Measurements from ENCODE around the gene ATP5ME.

Gene ATP5ME

GRCh38 chr4:634599-634985 lies 39.5 kb downstream of the ATP5ME start:
- DNase-seq (ENCODE audit: low spot score), result no peak

DNA sequence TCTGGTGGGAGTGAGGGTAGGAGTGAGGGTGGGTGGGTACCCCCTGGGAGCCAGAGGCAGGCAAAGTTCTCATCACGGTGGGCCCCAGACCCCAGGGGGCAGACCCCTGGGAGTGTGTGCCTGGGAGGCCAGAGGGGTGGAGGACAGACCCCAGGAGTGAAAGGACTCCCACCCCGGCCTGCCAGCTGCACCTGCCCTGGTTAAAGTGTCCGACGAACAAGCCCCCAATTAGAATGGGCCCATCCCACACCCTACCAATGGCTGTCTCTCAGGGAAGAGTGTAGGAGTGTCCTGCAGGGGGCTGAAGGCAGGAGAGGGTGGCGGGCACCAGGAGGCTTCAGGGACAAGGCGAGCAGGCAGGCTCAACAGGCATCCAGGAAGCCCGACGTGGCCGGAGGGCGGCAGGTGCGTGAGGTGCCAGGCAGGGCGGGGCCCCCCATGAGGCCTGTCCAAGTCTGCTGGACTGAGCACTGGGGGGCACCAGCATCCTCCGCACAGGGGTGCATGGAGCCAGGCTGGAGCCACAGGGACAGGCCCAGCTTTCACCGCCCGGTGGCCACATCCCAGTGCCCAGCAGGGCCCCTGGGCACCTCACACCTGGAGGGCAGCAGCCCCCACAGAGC lies 40.0 kb downstream of the ATP5ME start:
- no peak for DNase-seq (ENCODE audit: low spot score)

GRCh38 chr4:633406-633805 lies 40.7 kb downstream of the ATP5ME start:
- no peak for DNase-seq (ENCODE audit: low spot score)

GRCh38 chr4:632926-633325 lies 41.1 kb downstream of the ATP5ME start:
- DNase-seq (ENCODE audit: low spot score), result no peak

DNA sequence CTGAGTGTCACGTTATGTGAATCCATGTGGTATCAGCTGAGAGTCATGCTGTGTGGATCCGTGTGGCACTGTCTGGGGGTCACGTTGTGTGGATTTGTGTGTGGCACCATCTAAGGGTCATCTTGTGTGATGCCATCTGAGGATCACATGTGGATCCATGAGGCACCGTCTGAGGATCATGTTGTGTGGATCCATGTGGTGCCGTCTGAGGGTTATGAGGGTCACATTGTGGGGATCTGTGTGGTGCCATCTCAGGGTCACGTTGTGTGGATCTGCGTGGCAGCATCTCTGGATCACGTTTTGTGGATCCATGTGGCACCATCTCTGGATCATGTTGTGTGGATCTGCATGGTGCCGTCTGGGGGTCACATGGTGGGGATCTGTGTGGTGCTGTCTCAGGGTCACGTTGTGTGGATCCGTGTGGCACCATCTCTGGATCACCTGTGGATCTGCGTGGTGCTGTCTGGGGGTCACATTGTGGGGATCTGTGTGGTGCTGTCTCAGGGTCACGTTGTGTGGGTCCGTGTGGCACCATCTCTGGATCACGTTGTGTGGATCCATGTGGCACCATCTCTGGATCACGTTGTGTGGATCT lies 41.8 kb downstream of the ATP5ME start:
- no peak for DNase-seq (ENCODE audit: low spot score)

DNA sequence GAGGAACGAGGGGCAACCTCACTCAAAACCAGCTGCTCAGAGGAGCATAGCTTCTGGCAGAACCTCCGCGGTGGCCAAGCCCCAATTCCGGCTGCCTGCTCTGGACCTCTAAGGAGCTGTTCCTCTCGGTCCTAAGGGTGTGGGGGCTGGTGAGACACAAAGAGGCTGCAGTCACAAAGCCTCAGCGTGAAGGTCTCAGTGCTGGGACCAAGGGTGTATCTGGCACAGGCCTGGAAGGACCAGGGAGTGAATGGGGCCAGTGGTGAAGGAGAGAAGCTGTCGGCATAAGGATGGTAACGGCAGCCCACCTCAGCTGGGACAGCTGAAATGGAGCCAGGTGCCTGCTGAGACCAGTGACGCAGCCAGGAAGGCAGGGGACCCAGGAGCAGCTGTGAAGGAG lies 43.4 kb downstream of the ATP5ME start:
- no peak for DNase-seq (ENCODE audit: low spot score)

- DNase-seq (ENCODE audit: low spot score), result no peak
Observed at GRCh38 chr4:629915-630641, 44.0 kb downstream of the ATP5ME start.

DNA sequence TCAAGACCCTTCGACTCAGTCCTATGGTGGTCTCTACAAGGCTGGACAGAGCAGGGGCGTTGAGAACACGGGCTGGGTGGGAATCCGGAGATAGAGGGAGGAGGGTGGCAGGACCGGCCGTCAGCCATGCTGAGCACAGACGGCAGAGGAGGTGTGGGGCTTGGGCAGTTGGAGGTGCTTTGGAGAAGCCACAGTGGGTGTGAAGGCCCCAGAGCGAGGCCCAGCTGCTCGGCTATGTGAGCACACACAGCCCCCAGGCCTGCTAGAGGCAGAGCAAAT lies 44.5 kb downstream of the ATP5ME start:
- DNase-seq (ENCODE audit: low spot score), result no peak

GRCh38 chr4:628821-629635 lies 45.0 kb downstream of the ATP5ME start:
- DNase-seq (ENCODE audit: low spot score), result no peak

DNA sequence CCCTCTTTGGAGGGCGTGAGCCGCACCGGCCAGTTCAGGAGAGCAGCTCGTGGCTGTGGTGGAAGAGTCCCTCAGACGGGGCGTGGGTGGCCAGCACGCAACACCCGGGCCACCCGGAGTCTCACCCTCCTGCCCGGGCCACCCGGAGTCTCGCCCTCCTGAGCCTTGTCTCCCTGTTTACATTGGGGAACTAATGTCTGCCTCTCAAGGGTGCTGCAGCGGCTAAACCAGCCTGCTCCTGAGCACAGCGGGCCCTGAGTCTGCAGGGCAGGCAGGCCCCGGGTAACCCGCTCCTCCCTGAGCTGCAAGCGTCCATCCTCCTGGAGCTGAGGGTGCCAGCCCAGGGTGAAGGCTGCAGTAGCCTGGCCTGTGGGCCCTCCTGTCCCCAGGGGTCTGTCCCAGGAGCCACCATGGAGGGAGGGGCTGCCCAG lies 45.8 kb downstream of the ATP5ME start:
- DNase-seq (ENCODE audit: low spot score), result no peak

DNA sequence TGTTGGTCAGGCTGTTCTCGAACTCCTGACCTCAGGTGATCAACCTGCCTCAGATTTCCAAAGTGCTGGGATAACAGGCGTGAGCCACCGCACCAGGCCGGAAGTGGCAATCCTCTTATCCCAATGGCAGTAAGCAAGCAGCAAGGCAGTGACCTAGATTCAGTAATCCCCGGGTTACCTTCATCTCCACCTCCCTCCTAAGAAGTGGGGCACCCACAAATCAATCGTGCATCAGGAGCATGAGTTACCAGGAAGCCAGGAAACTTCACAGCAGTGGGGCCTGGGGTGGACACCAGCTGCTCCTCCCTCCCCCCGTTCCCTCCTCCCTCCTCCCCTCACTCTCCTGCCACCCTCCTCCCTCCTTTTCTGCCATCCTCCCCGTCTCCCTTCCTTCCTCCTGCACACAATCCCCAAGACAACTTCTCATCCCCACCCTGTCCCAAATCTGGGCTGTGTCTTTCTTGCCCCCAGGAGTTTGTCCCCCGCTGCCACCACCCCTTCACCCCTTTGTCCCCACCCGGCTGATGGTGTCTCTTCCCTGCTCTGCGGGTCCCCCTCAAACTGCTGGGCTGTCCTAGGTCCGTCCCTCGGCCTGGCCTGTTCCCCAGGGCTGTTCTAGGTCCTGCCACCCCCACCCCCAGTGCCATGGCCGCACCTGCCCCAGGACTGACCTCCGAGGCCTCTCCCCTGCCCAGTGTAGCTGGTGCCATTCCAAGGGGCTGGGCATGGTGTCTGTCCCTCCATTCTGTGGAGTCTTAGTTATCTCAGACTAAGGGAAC lies 46.5 kb downstream of the ATP5ME start:
- no peak for DNase-seq (ENCODE audit: low spot score)

GRCh38 chr4:626201-627091 lies 47.6 kb downstream of the ATP5ME start:
- DNase-seq (ENCODE audit: low spot score), result no peak

DNA sequence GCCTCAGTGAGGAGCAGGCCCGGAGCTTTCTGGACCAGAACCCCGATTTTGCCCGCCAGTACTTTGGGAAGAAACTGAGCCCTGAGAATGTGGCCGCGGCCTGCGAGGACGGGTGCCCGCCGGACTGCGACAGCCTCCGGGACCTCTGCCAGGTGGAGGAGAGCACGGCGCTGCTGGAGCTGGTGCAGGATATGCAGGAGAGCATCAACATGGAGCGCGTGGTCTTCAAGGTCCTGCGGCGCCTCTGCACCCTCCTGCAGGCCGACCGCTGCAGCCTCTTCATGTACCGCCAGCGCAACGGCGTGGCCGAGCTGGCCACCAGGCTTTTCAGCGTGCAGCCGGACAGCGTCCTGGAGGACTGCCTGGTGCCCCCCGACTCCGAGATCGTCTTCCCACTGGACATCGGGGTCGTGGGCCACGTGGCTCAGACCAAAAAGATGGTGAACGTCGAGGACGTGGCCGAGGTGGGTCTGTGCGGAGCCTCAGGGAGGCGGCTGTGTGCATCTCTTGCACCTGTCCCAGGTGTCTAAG lies 48.4 kb downstream of the ATP5ME start:
- DNase-seq (ENCODE audit: low spot score), result no peak

- DNase-seq (ENCODE audit: low spot score), result peak; percentile 93
Observed at GRCh38 chr4:624705-625590, 49.1 kb downstream of the ATP5ME start, which contains the start of gene PDE6B. Gene PDE6B, plus strand, starts transcription at chr4:625573. Its CDS starts 54 bp downstream, at chr4:625627.

DNA sequence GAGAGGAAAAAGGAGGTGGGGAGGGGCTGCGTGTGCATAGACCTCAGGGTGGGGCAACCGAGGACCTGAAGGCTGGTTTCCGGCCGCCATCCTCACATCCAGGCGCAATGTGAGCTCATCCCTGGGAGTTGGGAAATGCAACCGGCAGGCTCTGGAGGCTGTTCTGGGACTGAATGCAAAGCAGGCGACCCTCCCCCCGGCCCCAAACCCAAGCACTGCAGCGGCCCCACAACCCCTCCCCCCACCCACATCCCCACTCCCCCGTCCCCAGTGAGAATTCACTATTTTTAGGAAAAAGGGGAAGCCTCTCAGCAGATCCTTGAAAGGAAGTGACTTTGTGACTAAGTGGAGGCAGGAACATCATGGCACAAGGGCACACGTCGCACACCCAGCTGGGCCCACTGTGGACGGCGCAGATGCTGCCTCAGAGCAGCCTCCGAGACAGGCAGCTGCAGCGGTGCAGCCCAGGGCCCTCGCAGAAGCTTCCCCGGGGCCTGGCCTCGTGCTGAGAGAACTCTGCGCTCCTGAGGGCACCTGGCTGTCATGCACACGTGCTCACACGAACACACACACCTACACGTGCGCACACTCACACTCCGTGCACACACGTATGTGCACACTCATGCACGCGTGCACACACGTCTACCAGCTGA lies 50.0 kb downstream of the ATP5ME start:
- no peak for DNase-seq (ENCODE audit: low spot score)

- no peak for DNase-seq (ENCODE audit: low spot score)
Observed at GRCh38 chr4:622996-623913, 50.8 kb downstream of the ATP5ME start.

Measured in kidney tubule cell (primary cell).